DND-41 (cell line): ENCODE measurements around the gene KIF22.

Source experiments
- EZH2 ChIP-seq: IDR thresholded peaks from 3 replicates; pipeline ENCODE4 v1.6.1; 2012; ENCODE audit warnings: borderline replicate concordance, low read depth, mild to moderate bottlenecking, moderate library complexity, low read length, inconsistent platforms; ENCODE audit not compliant: severe bottlenecking
- TF ChIP-seq, protein P1 (sequence below): IDR thresholded peaks from 2 replicates; pipeline ENCODE4 v1.5.1; 2012; ENCODE audit warnings: borderline replicate concordance, low read length, moderate library complexity, mild to moderate bottlenecking; ENCODE audit not compliant: poor library complexity, severe bottlenecking; ENCODE audit errors: extremely low read depth

DNA sequence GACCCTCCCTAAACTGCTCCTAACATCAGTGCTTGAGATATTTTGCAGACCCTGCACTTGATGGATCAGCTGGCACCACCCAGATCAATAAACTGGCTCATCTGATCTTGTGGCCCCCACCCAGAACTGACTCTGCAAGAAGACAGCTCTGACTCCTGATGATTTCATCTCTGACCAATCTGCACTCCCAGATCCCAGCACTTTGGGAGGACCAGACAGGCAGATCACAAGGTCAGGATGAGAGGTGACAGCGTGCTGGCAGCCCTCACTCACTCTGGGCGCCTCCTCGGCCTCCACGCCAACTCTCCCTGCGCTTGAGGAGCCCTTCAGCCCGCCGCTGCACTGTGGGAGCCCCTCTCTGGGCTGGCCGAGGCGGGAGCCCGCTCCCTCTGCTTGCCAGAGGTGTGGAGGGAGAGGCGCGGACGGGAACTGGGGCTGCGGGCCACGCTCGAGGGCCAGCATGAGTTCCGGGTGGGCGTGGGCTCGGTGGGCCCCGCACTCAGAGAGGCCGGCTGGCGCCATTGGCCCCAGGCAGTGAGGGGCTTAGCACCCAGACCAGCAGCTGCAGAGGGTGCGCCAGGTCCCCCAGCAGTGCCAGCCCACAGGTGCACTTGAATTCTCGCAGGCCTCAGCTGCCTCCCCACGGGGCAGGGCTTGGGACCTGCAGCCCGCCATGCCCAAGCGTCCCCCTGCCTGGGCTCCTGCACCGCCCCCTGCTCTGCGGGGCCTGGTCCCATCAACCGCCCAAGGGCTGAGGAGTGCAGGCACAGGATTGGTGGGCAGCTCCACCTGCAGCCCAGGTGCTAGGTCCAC, 42.4 kb upstream of the KIF22 start:
- TF ChIP-seq, protein P1, sequence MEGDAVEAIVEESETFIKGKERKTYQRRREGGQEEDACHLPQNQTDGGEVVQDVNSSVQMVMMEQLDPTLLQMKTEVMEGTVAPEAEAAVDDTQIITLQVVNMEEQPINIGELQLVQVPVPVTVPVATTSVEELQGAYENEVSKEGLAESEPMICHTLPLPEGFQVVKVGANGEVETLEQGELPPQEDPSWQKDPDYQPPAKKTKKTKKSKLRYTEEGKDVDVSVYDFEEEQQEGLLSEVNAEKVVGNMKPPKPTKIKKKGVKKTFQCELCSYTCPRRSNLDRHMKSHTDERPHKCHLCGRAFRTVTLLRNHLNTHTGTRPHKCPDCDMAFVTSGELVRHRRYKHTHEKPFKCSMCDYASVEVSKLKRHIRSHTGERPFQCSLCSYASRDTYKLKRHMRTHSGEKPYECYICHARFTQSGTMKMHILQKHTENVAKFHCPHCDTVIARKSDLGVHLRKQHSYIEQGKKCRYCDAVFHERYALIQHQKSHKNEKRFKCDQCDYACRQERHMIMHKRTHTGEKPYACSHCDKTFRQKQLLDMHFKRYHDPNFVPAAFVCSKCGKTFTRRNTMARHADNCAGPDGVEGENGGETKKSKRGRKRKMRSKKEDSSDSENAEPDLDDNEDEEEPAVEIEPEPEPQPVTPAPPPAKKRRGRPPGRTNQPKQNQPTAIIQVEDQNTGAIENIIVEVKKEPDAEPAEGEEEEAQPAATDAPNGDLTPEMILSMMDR, result no peak
- TF ChIP-seq EZH2, result no peak
